Upper lobe of right lung (tissue), 1 donor: ENCODE measurements around the gene CD79A. TPM values are rescaled to one million over a fixed set of nuclear protein-coding genes. Genes with fewer than 3 reads are reported as not detected.

Experiments used
- ATAC-seq: fragments of 200-7000 bp; cut with Tn5 transposase; one replicate; pipeline ENCODE4 v1.9.1; 2020; ENCODE audit warnings: mild to moderate bottlenecking, moderate library complexity
- DNase-seq: peaks from one replicate; pipeline ENCODE4 v3.0.0-alpha.2; 2020
- H3K27ac ChIP-seq: fragments of 200-600 bp; one replicate; pipeline ENCODE4 v1.8.0; 2022
- H3K27me3 ChIP-seq: fragments of 200-600 bp; one replicate; pipeline ENCODE4 v1.8.0; 2022; ENCODE audit warnings: mild to moderate bottlenecking
- H3K36me3 ChIP-seq: fragments of 200-600 bp; one replicate; pipeline ENCODE4 v1.8.0; 2022
- H3K4me1 ChIP-seq: fragments of 200-600 bp; one replicate; pipeline ENCODE4 v1.8.0; 2022
- H3K4me3 ChIP-seq: fragments of 200-600 bp; one replicate; pipeline ENCODE4 v1.8.0; 2022; ENCODE audit warnings: mild to moderate bottlenecking
- H3K9me3 ChIP-seq: fragments of 200-600 bp; one replicate; pipeline ENCODE4 v1.8.0; 2022
- CTCF ChIP-seq: fragments of 200-600 bp; IDR thresholded peaks from one replicate; pipeline ENCODE4 v1.8.0; 2022; ENCODE audit warnings: antibody characterized with exemption
- intact Hi-C: fragments of 100-400 bp; cut with DNase I; formaldehyde crosslinking; loops from one replicate; pipeline ENCODE4 v1.11.0; 2022
- total RNA-seq: library from RNA; stranded (reverse); fragmentation: NEBNext Ultra II Directional; extraction: Animal tissue kit (Norgen Biotek cat#: 25700); gene quantifications from one replicate; pipeline ENCODE4 v1.2.1, GENCODE V29; 2021
- donor health status: DM: no; HTN: yes; CAD: no; lungs with severe emphysema.

CD79A gene
- total RNA-seq, 1 donor from 2014 or later, result 1.4 TPM

GRCh38 chr19:41918653-41919244 is 41.7 kb downstream of the CD79A start:
- ATAC-seq (no peak), DNase-seq (no peak)
- no peaks in the 10 kb centered on the region for H3K36me3 ChIP-seq
- no peak overlapping the region for H3K4me3 ChIP-seq
- peaks cover 62% of the 10 kb centered on the region for H3K27me3 ChIP-seq
- H3K27ac ChIP-seq, result no peak overlapping the region
- H3K9me3 ChIP-seq, result no peaks in the 10 kb centered on the region
- intact Hi-C loops, result no loop called here
- H3K4me1 ChIP-seq, result no peaks in the 10 kb centered on the region
- no peak for TF ChIP-seq CTCF

GRCh38 chr19:41919948-41920712 is 43.1 kb downstream of the CD79A start:
- intact Hi-C loops, result no loop called here

GRCh38 chr19:41920882-41921576 is 44.0 kb downstream of the CD79A start:
- DNase-seq, result no peak
- TF ChIP-seq CTCF, result no peak
- Histone ChIP-seq H3K27ac (no peak overlapping the region), H3K4me1 (no peaks in the 10 kb centered on the region), H3K36me3 (no peaks in the 10 kb centered on the region), H3K27me3 (peaks cover 62% of the 10 kb centered on the region), H3K9me3 (no peaks in the 10 kb centered on the region), H3K4me3 (no peak overlapping the region)
- no peak for ATAC-seq
- intact Hi-C loops, result no loop called here

More at GRCh38 chr19:41919948-41920712, 43.1 kb downstream of the CD79A start:
- no peaks in the 10 kb centered on the region for H3K9me3 ChIP-seq
- no peak overlapping the region for H3K27ac ChIP-seq
- ATAC-seq, result no peak
- no peaks in the 10 kb centered on the region for H3K36me3 ChIP-seq
- H3K4me3 ChIP-seq, result no peak overlapping the region
- DNase-seq, result no peak
- H3K27me3 ChIP-seq, result peaks cover 62% of the 10 kb centered on the region
- no peaks in the 10 kb centered on the region for H3K4me1 ChIP-seq
- TF ChIP-seq CTCF, result no peak

GRCh38 chr19:41921577-41922576 is 44.8 kb downstream of the CD79A start:
- ATAC-seq (no peak), DNase-seq (no peak)
- no peak for TF ChIP-seq CTCF
- no peaks in the 10 kb centered on the region for H3K4me1 ChIP-seq
- no peaks in the 10 kb centered on the region for H3K9me3 ChIP-seq
- H3K27me3 ChIP-seq, result peaks cover 61% of the 10 kb centered on the region
- no peaks in the 10 kb centered on the region for H3K36me3 ChIP-seq
- H3K27ac ChIP-seq, result no peak overlapping the region
- intact Hi-C loops, result no loop called here
- no peak overlapping the region for H3K4me3 ChIP-seq

- H3K4me3 ChIP-seq, result no peak overlapping the region
- no peak for ATAC-seq
- H3K4me1 ChIP-seq, result peaks cover under 1% of the 10 kb centered on the region
- no peaks in the 10 kb centered on the region for H3K9me3 ChIP-seq
- intact Hi-C loops, result no loop called here
- H3K27ac ChIP-seq, result no peak overlapping the region
- DNase-seq, result no peak
- no peaks in the 10 kb centered on the region for H3K36me3 ChIP-seq
- TF ChIP-seq CTCF, result no peak
- peaks cover 65% of the 10 kb centered on the region for H3K27me3 ChIP-seq
These were observed 45.5 kb downstream of the CD79A start for GRCh38 chr19:41922585-41922984.
